H4 (cell line): ENCODE data around the gene FHOD3. TPM values are rescaled to one million over a fixed set of nuclear protein-coding genes. Genes with fewer than 3 reads are reported as not detected.

Experiments
- DNase-seq: peaks from one replicate; pipeline ENCODE4 v3.0.0-alpha.2; 2015; ENCODE audit warnings: low spot score
- total RNA-seq: library from RNA; depleted of rRNA; stranded (reverse); fragments of >200 nt; shearing (Covaris generic); gene quantifications from 2 replicates; pipeline ENCODE4 v1.2.3, GENCODE V29; 2014

Gene FHOD3
- total RNA-seq, 1 experiment from 2014 or later, result 6.1 TPM

DNA sequence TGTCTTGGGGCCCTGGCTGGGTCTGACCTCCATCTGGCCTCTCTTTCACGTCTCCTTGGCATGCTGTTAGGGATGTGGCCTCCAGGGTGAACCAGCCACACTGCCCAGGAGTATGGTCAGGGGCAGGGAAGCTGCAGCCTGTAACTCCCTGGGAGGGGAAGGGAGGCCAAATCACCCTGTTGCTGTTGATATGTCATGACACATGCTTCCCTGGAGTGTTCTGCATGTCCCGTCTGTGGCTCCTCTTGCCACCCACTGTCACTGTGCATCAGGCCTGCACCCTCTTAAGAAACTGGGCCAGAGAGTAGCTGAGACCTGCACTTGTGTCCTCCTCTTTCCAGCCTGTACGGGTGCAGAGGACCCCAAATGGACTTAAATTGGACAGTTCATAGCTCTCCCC, 221.3 kb downstream of the FHOD3 start:
- DNase-seq, result peak; percentile 10

DNA sequence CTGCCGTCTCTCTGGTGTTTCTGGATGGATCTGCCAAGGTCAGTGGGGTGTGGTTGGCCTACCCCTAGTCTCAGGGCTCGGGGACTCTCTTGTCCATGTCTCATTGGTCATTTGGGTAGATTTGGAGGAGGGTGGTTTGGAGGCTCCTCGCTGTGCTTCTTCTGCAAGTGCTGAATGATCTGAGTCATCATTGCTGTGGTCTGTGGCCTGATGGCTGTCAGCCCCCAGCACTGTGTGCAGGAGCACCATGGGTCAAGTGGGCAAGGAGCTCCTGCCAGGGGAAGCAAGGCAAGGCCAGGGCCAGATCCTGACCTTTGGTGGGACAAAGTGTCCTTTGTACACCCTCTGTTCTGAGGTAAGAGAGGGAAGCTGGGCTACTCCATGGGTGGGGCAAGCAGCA, 221.8 kb downstream of the FHOD3 start:
- peak; percentile 34 for DNase-seq

DNA sequence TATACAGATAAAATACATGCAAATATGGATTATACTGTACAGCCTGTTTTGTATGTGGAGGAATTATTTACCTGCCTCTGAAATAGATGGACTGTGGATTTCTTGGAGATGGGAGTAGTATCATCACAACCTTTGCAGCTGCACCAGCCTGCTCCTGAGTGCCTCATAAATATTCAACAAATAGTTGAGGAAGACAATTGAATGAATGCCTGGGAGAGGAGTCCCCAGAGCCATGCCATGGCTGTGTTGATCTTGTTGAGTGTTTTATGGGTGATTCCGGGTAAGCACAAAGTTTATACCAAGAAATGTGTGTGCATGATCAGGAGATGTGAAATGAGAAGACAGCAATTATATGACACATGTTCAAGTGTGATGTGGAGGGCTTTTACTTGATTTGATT, 225.0 kb downstream of the FHOD3 start:
- DNase-seq, result no peak

DNA sequence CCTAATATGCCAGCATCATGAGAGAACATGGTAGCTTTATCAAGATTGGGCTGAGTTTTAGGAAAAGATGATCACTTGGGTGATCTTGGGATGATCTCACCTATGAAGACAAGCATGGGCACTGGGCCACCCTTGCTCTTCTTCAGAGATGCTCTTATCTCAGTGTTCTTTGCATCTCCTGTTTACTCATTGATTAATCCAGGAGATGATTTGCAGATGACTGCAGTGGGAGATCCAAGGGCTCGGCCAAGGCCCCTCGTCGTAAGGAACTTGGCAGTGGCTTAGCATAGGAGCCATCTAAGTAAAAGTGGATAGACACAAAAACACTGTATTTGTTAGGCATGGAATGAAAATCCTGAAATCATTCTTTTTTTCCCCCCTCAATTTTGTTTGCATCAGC, 228.4 kb downstream of the FHOD3 start:
- no peak for DNase-seq

DNA sequence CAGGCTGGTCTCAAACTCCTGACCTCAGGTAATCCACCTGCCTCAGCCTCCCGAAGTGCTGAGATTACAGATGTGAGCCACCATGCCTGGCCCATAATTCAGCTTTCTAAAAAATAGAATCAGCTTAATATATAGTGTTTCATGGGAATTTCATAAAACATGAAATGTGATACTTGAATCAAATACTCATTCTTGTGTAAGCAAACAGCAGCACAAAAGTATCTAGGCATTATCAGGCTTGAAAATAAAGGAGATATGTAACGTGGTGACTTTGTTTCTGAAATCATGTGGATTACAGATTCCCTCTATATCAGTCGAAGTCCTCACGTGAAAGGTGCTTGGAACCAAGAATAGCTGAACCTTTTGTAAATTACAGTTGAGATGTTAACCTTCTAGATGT, 229.1 kb downstream of the FHOD3 start:
- DNase-seq, result no peak

DNA sequence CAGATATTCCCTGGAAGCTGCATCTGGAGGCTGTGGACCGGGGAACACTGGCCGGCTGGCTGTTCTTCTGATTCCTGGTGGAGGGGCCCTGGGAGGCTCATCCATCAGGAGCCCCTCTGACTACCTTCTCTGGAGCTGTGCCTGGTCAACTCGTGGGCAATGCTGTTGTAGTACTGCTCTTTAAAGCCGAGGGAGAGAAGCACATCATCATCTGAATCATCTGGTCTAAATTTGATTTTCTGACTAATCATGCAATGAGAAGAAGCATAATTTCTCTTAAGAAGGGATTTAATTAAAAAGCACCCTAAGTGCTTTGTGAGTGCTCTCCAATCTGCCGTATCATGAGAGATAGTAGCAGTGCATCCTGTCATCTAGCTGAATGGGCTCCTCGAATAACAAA, 229.5 kb downstream of the FHOD3 start:
- no peak for DNase-seq

DNA sequence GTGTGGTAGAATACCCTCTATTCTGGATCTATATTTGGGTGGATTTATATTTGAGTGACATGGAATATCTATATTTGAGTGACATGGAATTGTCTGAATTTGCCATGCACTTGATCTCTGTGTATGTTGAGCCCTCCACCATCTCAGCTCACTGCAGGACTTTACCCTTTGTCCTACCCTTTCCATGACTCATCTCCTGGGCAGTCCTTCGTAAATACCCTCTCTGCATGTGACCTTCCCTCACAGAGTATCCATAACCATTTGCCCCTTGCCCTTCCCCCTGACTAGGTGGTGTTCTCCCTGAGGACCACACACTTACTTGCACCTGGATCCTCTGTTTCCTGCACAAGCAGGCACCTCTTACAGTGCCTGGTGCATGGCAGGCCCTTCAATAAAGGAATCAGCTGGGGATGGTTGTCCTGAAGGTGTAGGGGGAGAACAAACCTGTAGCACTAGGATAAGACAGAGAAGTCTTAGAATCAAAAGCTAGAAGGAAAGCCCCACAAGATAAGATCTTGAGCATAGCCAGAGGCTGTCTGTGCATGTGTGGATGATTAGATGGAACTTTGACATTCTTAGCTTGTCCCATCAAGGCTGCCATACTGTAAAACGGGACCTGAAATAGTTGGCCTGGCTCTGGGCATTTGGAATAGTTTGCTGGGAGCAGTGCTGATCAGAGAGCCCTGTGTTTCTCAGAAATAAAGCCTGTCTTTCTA, 230.4 kb downstream of the FHOD3 start:
- no peak for DNase-seq

DNA sequence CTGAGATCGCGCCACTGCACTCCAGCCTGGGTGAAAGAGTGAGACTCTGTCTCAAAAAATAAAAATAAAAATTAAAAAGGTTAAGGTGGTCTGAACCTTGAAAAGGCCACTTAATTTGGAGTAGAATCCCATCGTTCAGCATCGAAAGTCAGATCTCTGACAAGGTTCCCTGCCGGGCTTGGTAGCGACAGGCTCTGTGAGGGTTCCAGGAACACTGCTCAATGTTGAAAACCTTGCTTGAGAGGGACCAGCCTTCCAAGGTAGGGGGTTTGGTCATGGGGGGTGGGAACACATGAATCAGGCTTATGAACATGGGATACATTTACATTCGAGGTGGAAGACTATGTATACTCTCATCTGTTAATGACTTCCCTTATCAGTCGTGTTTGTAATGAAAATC, 232.2 kb downstream of the FHOD3 start:
- DNase-seq, result no peak

DNA sequence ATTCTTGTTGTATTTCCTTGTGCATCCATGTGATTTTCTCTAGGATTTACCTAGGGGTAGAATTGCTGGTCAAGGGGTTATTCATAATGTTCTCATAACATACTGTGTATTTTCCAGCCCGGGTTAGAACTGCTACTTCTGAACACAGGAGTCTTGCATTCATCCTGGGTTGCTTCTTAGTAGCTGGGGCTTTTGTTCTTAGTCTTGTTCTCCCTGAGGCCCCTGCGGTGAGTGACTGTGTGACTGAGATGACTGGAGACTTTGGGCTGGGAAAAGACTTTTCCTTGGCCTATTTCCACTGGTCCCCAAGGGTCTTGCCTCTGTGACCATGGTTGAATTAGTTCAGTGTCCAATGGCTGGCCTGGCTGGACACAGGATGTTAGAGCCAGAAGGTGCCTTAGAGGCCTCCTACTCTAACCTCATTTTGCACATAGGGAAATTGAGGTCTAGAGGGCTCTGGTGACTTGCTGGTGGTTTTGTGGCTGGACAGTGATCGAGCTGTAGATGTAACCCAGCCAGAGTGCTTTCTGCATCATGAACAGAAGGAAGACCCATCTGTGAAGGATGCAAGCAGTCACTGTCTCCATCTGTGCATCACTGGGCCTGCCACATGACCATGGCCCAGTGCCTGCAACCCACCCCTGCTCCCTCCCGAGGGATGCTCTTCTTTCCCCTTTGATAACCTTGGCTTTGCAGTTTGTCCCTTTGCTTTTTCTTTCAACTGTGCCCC, 233.3 kb downstream of the FHOD3 start:
- DNase-seq, result no peak

DNA sequence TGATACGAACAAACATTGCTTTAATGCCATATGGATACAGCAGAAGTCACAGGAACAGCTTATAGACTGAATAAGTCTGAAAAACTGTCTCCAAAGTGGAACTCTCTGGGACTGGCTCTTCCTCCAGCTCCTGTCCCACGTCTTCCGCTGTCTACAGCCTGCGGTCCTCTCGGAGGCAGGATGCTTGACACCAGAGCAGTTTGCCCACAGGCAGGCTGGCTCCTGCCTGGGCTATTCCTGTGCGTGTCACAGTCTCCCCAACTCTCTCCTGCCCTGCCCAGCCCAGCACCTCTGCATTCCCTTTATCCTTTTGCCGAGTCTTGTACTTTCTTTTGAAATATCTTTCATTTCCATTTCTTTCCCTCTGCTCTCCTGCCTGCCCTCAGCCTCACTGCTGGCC, 234.1 kb downstream of the FHOD3 start:
- DNase-seq, result no peak

DNA sequence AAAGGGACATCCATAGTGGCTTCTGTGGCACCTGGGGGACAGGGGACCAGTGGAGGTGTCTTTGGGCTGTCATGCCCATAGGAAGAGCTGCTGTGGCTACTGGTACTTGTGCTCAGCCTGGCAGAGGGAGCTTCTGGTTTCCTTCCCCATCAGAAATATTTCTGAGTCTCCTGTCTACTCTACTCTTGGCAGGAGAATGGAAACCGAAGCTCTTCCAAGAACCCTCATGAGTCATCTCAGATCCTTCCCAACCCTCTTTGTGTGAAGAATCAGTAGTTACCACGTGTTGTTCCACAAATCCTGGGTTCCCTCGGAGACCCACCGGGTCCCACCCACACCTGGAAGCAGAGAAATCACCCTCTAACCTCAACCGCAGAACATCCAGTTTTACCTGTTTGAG, 234.9 kb downstream of the FHOD3 start:
- peak; percentile 20 for DNase-seq

DNA sequence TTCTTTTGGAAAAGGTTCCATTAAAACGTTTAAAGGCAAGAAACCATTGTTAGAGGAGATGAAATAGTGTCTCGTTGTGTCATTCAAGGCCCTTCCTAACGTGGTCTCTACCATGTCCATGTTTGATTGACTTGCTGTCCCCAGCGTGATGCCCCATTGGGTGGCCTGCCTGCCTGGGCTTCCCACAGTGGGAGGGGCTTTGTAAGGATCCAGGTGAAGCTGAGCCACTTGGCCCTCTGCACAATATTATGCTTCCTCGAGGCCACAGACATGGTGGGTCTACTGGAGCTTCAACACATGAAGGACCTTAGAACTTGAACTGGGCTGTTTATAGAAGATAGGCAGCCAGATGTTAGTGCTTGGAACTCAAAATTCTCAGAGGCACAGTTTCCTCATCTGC, 235.3 kb downstream of the FHOD3 start:
- no peak for DNase-seq

DNA sequence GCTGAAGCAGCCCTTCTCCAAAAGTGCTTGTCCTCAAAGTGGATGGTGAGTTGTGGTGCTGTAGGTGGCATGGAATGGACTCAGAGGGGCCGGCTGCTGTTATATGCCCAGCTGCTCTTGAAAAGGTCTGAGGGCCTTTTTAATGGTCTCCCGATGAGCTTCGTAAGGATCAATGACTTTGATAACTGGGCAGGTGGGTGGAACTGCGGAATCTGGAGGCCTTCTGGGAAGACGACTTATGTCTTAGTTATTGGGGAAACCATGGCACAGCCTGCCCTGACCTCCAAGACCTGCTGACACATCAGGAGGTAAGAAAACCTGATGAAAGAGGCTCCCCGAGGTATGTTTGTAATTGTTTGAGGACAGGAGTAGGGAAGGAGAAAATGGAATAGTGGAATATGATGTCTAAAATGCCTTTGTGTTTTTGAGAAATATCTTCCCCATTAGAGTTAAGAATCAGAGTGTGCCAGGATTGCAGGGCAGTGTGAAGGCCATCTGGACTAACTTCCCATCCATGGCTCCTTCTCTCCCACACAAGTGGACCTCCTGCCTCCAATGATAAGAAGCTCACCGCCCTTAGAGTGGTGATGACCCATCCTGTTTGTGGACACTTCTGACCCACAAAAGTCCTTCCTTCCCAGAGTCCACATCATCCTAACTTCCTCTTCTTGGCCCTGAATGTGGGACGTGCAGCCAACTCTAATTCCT, 236.1 kb downstream of the FHOD3 start:
- no peak for DNase-seq

DNA sequence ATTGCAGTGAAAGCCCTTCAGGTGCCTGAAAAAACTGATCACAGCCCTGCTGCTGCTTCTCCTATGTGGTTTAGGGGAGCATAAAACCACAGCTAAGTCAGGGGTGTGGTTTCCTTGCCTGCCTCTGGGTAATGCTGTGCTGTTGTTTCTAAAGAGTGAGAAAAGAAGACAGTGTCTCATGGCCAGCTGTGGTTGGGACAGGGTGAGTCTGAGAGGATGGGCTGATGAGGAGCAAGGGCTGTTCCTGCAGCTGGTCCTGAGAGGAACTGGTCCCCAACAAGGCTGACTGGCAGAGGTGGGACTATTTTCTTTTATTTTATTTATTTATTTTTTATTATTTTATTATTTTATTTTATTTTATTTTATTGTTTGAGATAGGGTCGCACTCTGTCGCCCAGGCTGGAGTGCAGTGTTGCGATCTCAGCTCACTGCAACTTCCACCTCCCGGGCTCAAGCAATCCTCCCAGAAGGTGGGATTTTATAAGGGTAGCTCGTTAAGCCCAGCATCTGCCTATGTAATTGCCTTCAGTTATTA, 236.7 kb downstream of the FHOD3 start:
- DNase-seq, result no peak

DNA sequence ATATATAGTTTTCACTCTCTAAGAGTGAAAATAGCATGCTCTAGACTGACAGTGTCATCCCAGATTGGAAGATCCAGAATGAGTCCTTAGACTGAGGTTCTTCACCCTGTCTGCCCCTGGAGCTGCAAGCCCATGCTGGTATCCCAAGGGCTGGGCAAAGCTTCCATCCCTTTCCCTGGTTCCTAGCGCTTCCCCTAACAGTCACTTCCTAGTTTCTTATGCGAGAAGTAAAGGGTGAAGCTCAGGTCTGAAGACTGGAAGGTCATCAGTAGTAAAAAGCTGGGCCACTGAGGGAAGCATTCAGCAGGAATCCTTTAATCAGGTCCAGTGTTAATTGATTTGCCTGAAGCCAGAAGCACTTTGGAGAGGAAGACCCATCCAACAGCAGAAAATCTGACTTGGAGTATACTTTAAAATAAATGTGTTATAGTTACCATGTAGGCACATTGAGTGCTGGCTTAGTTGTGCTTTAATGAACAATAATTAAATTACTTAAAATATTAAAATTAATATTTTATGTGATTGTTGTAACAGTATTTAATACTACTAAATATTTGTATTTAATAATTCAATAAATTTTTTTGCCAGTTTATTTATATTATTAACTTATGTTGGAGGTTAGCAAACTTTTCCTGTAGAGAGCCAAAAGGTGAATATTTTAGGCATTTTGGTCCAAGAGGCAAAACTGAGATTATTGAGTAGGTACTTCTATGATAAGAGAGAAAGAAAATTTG, 237.9 kb downstream of the FHOD3 start:
- DNase-seq, result no peak

DNA sequence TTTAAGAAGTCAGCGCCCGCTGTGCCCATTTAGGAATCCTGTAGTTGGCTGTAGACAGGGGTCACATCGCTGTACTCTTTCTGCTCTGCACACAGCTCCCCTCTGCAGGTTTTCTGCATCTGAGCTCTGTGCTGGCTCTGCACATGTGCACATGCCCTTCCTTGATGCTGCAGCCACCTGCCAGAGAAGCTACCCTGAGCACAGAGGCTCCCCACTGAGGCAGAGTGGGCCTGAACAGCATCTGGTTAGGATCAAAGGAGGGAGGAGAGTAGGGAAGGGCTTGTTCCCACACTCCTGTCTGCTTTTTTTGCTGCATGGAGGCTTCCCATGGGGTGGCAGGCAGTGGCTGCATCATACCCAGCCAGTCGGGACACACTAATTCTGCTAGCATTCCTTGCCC, 238.9 kb downstream of the FHOD3 start:
- no peak for DNase-seq

DNA sequence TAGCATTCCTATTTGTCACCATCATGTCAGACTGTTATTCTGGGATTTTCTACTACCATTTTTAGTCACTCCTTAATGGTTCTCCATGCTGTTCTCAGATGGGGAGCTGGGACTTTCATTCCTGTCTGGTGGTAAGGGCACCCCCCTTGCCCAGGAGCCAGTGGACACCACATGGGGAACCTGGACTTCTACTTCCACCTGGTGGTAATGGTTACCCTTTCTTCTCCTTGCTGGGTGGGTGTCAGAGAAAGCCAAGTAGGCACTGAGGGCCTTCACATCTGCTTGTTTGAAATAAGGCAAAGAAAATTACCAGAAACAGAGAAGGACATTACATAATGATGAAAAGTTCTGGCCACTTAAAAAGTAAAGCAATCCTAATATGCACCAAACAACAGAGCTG, 239.8 kb downstream of the FHOD3 start:
- DNase-seq, result no peak

DNA sequence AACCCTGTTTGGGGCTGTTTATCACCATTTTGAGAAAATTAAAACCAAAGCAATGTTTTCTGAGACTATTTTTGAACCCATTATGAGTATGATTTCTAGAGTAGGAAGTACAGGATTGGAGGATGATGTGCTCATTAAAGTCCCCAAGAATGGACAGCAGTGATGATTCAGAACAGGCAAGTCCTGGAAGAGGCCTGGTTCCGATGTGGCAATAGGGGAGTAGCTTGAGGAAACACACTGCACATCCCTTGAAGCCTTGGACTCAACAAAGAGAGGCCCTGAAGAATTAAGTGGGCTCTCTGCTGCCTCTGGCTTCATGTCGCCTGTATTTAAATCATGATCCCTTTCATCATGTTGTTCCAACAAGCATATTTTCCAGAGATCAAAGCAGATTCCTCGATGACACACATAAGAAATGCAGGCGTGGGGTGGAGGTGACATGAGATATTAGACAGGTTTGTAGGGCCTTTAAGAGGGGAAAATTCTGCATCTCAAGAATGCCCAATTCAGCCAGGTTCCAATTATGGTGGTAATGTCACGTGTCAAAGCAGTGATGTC, 242.2 kb downstream of the FHOD3 start:
- DNase-seq, result no peak

DNA sequence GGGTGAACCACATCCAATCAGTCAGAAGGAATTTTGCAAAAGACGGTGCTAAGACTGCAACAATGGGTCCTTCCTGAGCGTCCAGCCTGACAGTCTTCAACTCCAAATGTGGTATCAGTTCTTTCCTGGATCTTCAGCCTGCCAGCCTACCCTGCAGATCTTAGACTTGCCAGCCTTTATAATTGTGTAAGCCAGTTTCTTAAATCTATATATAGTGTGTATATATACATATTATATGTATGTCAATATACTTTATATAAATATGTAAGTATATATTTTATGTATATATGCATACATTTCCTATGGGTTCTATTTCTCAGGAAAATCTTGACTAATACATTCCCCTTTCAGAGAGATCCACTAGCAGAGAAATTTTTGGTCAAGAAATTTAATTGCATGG, 245.5 kb downstream of the FHOD3 start:
- no peak for DNase-seq

DNA sequence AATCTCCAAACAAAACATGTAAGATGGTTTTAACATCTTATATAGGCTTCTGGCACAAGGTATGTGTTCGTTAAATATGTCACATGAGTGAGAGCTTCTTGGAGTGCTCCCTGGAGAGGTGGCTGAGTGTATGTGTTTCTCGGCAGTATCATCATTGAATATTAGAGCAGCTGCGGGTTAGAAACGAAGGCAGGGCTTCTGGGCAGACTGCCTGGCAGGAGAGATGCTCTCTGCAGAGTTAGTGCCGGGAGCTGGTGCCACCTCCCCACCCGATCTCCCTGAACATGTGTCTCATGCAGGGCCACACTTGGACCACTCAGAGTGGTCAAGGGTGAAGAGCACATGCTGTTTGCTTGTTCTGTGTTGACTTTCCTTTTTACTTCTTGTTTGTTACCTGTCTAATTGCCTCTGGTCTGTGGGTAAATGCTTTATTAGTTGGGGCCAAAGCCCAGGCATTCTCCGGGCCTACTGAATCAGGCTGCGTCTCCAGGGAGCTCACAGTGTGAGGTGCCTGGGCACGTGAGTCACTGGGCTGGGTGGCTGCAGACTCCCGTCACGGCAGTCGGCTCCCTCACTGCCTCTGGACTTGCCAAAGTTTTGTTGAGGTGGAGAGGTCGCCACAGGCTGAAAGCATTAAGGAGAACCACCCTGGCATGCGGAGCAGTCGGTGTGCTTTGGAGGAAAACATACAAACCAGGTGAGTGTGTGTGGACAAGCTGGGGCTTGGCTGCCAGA, 246.6 kb downstream of the FHOD3 start:
- no peak for DNase-seq

DNA sequence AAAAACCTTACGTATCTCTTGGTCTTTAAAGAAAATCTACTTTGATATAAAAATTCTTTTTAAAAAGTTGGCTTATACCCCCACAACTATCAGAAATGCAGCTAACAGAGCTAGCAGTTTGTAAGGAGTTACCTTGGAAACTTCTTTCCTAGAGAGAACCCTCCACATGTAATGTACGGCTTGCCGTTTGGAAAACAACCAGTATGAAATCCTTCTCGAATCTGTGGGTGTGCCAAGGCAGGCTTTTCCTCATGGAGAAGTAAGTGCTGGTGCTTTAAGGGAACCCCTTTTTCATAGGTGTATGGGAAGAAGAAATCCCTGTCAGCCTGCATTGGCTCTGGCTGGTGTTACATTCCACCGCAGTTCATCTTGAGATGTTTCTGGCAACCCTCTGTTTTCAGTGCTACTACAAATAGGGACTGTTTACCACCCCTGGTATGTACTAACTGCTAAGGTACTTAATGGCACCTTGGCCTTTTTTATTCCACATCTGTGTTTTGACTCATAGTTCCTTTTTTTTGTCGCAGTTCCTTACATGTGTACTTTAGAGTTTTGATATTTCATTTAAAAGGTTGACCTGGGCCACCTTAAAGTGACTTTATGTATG, 248.4 kb downstream of the FHOD3 start:
- DNase-seq, result no peak
